HG02798 (cell line): ENCODE data around the gene NR3C2.

Experiments used
- ATAC-seq: cut with Tn5 transposase; IDR thresholded peaks from one replicate; pipeline ENCODE4 v1.9.1; 2021; ENCODE audit warnings: mild to moderate bottlenecking; ENCODE audit not compliant: unreplicated experiment, poor library complexity

NR3C2 gene

GRCh38 chr4:148034813-148035212 lies 407.4 kb downstream of the NR3C2 start:
- ATAC-seq = no peak

- ATAC-seq = no peak
These were observed 411.9 kb downstream of the NR3C2 start for GRCh38 chr4:148030193-148030873.

GRCh38 chr4:148029781-148030180 lies 412.4 kb downstream of the NR3C2 start:
- ATAC-seq = no peak
